Astrocyte (in vitro differentiated cells and primary cell): Measurements from ENCODE around the gene BCLAF3. TPM values are rescaled to one million over a fixed set of nuclear protein-coding genes. Genes with fewer than 3 reads are reported as not detected.
A peak's percentile ranks its signal among the peaks of the same experiment; 100 is the strongest.

Experiments used
- DNase-seq: peaks from one replicate; pipeline ENCODE4 v3.0.0-alpha.2; 2010; ENCODE audit warnings: low read depth
- FAIRE-seq: peaks from 2 replicates; lab custom pipeline; 2011; peaks lifted over from hg19 to GRCh38; lab: Jason Lieb, UNC
- H2AFZ ChIP-seq: 2 replicates; pipeline ENCODE4 v1.6.0; 2012; ENCODE audit warnings: low read depth, low read length, inconsistent platforms
- H3K27ac ChIP-seq: 2 replicates; pipeline ENCODE4 v1.5.1; 2011; ENCODE audit warnings: low read depth, low read length, inconsistent platforms
- H3K27me3 ChIP-seq: 2 replicates; pipeline ENCODE4 v1.6.0; 2011; ENCODE audit warnings: low read length, inconsistent platforms; ENCODE audit not compliant: insufficient read depth
- H3K36me3 ChIP-seq: 2 replicates; pipeline ENCODE4 v1.5.1; 2011; ENCODE audit warnings: low read length, inconsistent platforms; ENCODE audit not compliant: insufficient read depth
- H3K4me1 ChIP-seq: 2 replicates; pipeline ENCODE4 v1.5.1; 2011; ENCODE audit warnings: low read length, inconsistent platforms; ENCODE audit not compliant: insufficient read depth
- H3K4me2 ChIP-seq: 2 replicates; pipeline ENCODE4 v1.6.0; 2012; ENCODE audit warnings: low read length, inconsistent platforms
- H3K4me3 ChIP-seq: 2 replicates; pipeline ENCODE4 v1.5.1; 2011; ENCODE audit warnings: low read depth, mild to moderate bottlenecking, low read length, inconsistent platforms; ENCODE audit not compliant: insufficient read depth
- H3K79me2 ChIP-seq: 2 replicates; pipeline ENCODE4 v1.6.0; 2012; ENCODE audit warnings: mild to moderate bottlenecking, low read length, inconsistent platforms; ENCODE audit not compliant: insufficient read depth
- H3K9ac ChIP-seq: 2 replicates; pipeline ENCODE4 v1.6.0; 2012; ENCODE audit warnings: mild to moderate bottlenecking, low read length, inconsistent platforms
- H3K9me3 ChIP-seq: 2 replicates; pipeline ENCODE4 v1.5.1; 2012; ENCODE audit warnings: low read depth, mild to moderate bottlenecking, low read length, inconsistent platforms; ENCODE audit not compliant: insufficient read depth
- H4K20me1 ChIP-seq: 2 replicates; pipeline ENCODE4 v1.6.0; 2012; ENCODE audit warnings: low read length, inconsistent platforms; ENCODE audit not compliant: insufficient read depth
- H3K27ac Mint-ChIP-seq: one replicate; pipeline ENCODE4 v1.8.0; 2021; ENCODE audit warnings: mild to moderate bottlenecking, mixed read lengths; ENCODE audit not compliant: unreplicated experiment
- H3K27me3 Mint-ChIP-seq: one replicate; pipeline ENCODE4 v1.8.0; 2021; ENCODE audit warnings: low read depth, mixed read lengths; ENCODE audit not compliant: unreplicated experiment
- H3K36me3 Mint-ChIP-seq: one replicate; pipeline ENCODE4 v1.8.0; 2021; ENCODE audit warnings: low read depth, mixed read lengths; ENCODE audit not compliant: unreplicated experiment
- H3K4me1 Mint-ChIP-seq: one replicate; pipeline ENCODE4 v1.8.0; 2021; ENCODE audit warnings: low read depth, mixed read lengths; ENCODE audit not compliant: unreplicated experiment
- H3K4me3 Mint-ChIP-seq: one replicate; pipeline ENCODE4 v1.8.0; 2021; ENCODE audit warnings: mild to moderate bottlenecking, moderate library complexity, mixed read lengths; ENCODE audit not compliant: unreplicated experiment
- H3K9me3 Mint-ChIP-seq: one replicate; pipeline ENCODE4 v1.8.0; 2021; ENCODE audit warnings: mild to moderate bottlenecking, mixed read lengths; ENCODE audit not compliant: unreplicated experiment
- EZH2 ChIP-seq: IDR thresholded peaks from 2 replicates; pipeline ENCODE4 v1.6.1; 2012; ENCODE audit warnings: mild to moderate bottlenecking, low read length, inconsistent platforms; ENCODE audit not compliant: insufficient read depth
- total RNA-seq: library from RNA; stranded (reverse); gene quantifications from 2 replicates; pipeline ENCODE4 v1.2.1, GENCODE V29; 2021
- TF ChIP-seq, protein P1 (sequence below): IDR thresholded peaks from 2 replicates; pipeline ENCODE4 v1.5.1; 2011; ENCODE audit warnings: low read depth, mild to moderate bottlenecking, inconsistent platforms, low read length, moderate library complexity; ENCODE audit not compliant: insufficient read depth

Gene BCLAF3
- total RNA-seq, 1 donor from 2014 or later = 8.3 TPM

DNA sequence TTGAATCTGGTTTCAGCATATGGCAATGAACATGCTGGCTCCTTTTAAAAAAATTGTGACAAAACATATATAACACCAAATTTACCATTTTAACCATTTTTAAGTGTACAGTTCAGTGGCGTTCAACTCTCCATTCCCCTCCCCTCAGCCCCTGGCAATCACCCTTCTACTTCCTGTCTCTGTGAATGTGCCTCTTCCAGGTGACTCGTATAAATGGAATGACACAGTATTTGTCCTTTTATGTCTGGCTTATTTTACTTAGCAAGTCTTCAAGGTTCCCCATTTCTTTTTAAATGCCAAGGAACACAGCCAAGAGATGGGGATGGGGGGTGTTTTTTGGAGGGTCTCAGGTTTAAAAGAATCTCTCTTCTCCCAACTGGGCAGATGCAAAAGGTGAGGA, 35.4 kb upstream of the BCLAF3 start:
- peaks cover 4% of the 10 kb centered on the region for H3K9me3 Mint-ChIP-seq
- Histone ChIP-seq H3K9me3 (no peaks in the 10 kb centered on the region), H3K36me3 (no peaks in the 10 kb centered on the region), H3K4me2 (peak overlapping the region; percentile 22), H3K79me2 (no peaks in the 10 kb centered on the region), H3K27me3 (no peaks in the 10 kb centered on the region), H4K20me1 (no peaks in the 10 kb centered on the region), H3K4me1 (peaks cover 5% of the 10 kb centered on the region), H2AFZ (no peak overlapping the region), H3K9ac (no peak overlapping the region), H3K27ac (no peak overlapping the region), H3K4me3 (no peak overlapping the region)
- H3K4me3 Mint-ChIP-seq = no peak overlapping the region
- H3K27ac Mint-ChIP-seq = peak overlapping the region; percentile 66
- peaks cover 11% of the 10 kb centered on the region for H3K36me3 Mint-ChIP-seq
- peaks cover 10% of the 10 kb centered on the region for H3K4me1 Mint-ChIP-seq
- TF ChIP-seq, protein P1, sequence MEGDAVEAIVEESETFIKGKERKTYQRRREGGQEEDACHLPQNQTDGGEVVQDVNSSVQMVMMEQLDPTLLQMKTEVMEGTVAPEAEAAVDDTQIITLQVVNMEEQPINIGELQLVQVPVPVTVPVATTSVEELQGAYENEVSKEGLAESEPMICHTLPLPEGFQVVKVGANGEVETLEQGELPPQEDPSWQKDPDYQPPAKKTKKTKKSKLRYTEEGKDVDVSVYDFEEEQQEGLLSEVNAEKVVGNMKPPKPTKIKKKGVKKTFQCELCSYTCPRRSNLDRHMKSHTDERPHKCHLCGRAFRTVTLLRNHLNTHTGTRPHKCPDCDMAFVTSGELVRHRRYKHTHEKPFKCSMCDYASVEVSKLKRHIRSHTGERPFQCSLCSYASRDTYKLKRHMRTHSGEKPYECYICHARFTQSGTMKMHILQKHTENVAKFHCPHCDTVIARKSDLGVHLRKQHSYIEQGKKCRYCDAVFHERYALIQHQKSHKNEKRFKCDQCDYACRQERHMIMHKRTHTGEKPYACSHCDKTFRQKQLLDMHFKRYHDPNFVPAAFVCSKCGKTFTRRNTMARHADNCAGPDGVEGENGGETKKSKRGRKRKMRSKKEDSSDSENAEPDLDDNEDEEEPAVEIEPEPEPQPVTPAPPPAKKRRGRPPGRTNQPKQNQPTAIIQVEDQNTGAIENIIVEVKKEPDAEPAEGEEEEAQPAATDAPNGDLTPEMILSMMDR = no peak
- H3K27me3 Mint-ChIP-seq = no peaks in the 10 kb centered on the region
- DNase-seq (peak; percentile 29), FAIRE-seq (peak; percentile 89)

GRCh38 chrX:20019672-20020365, 29.0 kb upstream of the BCLAF3 start:
- Mint-ChIP-seq H3K9me3 (peaks cover 27% of the 10 kb centered on the region), H3K27me3 (no peaks in the 10 kb centered on the region), H3K4me3 (no peak overlapping the region), H3K27ac (no peak overlapping the region), H3K36me3 (peaks cover 11% of the 10 kb centered on the region), H3K4me1 (peaks cover 5% of the 10 kb centered on the region)
- Histone ChIP-seq H3K79me2 (no peaks in the 10 kb centered on the region), H3K36me3 (no peaks in the 10 kb centered on the region), H4K20me1 (no peaks in the 10 kb centered on the region), H3K27ac (no peak overlapping the region), H3K4me3 (no peak overlapping the region), H3K4me2 (no peak overlapping the region), H3K9me3 (peaks cover 5% of the 10 kb centered on the region), H3K27me3 (no peaks in the 10 kb centered on the region), H3K9ac (no peak overlapping the region), H2AFZ (no peak overlapping the region), H3K4me1 (no peaks in the 10 kb centered on the region)
- peak; percentile 5 for FAIRE-seq
- no peak for DNase-seq
- TF ChIP-seq, protein P1 = no peak
- TF ChIP-seq EZH2 = no peak

DNA sequence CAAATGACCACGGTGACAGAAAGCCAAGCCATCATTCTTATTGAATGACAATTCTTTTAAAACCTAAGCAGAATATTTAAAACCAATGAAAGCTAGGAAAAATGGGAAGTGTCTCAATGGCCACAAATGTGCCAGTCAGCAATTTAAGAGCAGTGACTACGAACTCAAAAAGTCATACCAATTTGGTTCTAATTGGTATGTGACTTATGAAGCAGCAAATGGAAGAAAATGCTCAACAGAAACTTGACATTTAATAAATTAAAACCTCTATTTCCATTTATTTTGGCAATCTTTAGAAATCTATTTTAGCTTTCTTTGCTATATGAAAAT, 25.7 kb upstream of the BCLAF3 start:
- H3K4me3 Mint-ChIP-seq = no peak overlapping the region
- no peak for TF ChIP-seq EZH2
- TF ChIP-seq, protein P1 = no peak
- no peaks in the 10 kb centered on the region for H3K27me3 Mint-ChIP-seq
- peaks cover under 1% of the 10 kb centered on the region for H3K36me3 Mint-ChIP-seq
- peaks cover 5% of the 10 kb centered on the region for H3K9me3 ChIP-seq
- DNase-seq (no peak), FAIRE-seq (no peak)
- no peak overlapping the region for H3K4me2 ChIP-seq
- H3K4me3 ChIP-seq = no peak overlapping the region
- no peaks in the 10 kb centered on the region for H3K79me2 ChIP-seq
- H3K9me3 Mint-ChIP-seq = peaks cover 30% of the 10 kb centered on the region
- H2AFZ ChIP-seq = no peak overlapping the region
- no peak overlapping the region for H3K9ac ChIP-seq
- H4K20me1 ChIP-seq = no peaks in the 10 kb centered on the region
- H3K27ac ChIP-seq = no peak overlapping the region
- H3K27ac Mint-ChIP-seq = no peak overlapping the region
- no peaks in the 10 kb centered on the region for H3K4me1 ChIP-seq
- H3K4me1 Mint-ChIP-seq = peaks cover 5% of the 10 kb centered on the region
- no peaks in the 10 kb centered on the region for H3K27me3 ChIP-seq
- H3K36me3 ChIP-seq = no peaks in the 10 kb centered on the region
